HG03045 (cell line): ENCODE measurements around the gene FSCN2.
A peak's percentile ranks its signal among the peaks of the same experiment; 100 is the strongest.

Experiments
- ATAC-seq: cut with Tn5 transposase; IDR thresholded peaks from one replicate; pipeline ENCODE4 v1.9.1; 2021; ENCODE audit warnings: mild to moderate bottlenecking, moderate library complexity; ENCODE audit not compliant: unreplicated experiment

FSCN2 gene

GRCh38 chr17:81511804-81512561 is 16.2 kb upstream of the FSCN2 start:
- no peak for ATAC-seq

- peak; percentile 39 for ATAC-seq
Observed at GRCh38 chr17:81512562-81513371, 15.4 kb upstream of the FSCN2 start, which contains the start of gene ACTG1. ACTG1 (minus strand) TSS chr17:81512799; CDS start chr17:81512354, 445 bp downstream.

GRCh38 chr17:81513372-81513752 is 14.8 kb upstream of the FSCN2 start:
- ATAC-seq: peak; percentile 1

- ATAC-seq: peak; percentile 0
Observed at GRCh38 chr17:81513753-81514488, 14.3 kb upstream of the FSCN2 start.

- ATAC-seq: no peak
Observed at GRCh38 chr17:81514489-81514738, 13.8 kb upstream of the FSCN2 start.

- peak; percentile 21 for ATAC-seq
Observed at GRCh38 chr17:81514739-81515529, 13.2 kb upstream of the FSCN2 start.

- no peak for ATAC-seq
Observed at GRCh38 chr17:81515530-81516041, 12.6 kb upstream of the FSCN2 start.

GRCh38 chr17:81516439-81516838 is 11.7 kb upstream of the FSCN2 start:
- no peak for ATAC-seq

- ATAC-seq: no peak
Observed at GRCh38 chr17:81517009-81517338, 11.2 kb upstream of the FSCN2 start.

- no peak for ATAC-seq
Observed at GRCh38 chr17:81517339-81518112, 10.7 kb upstream of the FSCN2 start.

GRCh38 chr17:81518113-81518784 is 9.9 kb upstream of the FSCN2 start:
- ATAC-seq: no peak

GRCh38 chr17:81518785-81519283 is 9.3 kb upstream of the FSCN2 start:
- no peak for ATAC-seq

GRCh38 chr17:81519284-81520020 is 8.7 kb upstream of the FSCN2 start:
- ATAC-seq: peak; percentile 22

GRCh38 chr17:81520021-81520901 is 7.9 kb upstream of the FSCN2 start:
- ATAC-seq: no peak

GRCh38 chr17:81522491-81523401 is 5.4 kb upstream of the FSCN2 start:
- ATAC-seq: no peak

- no peak for ATAC-seq
Observed at GRCh38 chr17:81523402-81524038, 4.7 kb upstream of the FSCN2 start.
